ENCODE results near the gene HHATL. TPM values are rescaled to one million over a fixed set of nuclear protein-coding genes. Genes with fewer than 3 reads are reported as not detected.
A peak's percentile ranks its signal among the peaks of the same experiment; 100 is the strongest.

The HHATL gene
- total RNA-seq, 6 donors from 2014 or later, result 0.71 to 1.6 (median 0.98) TPM; not detected in 2

- 89 to 90% methylated on average over 6 to 7 of the region's 9 CpGs for WGBS, 2 donors
- Histone ChIP-seq H3K36me3 (peaks cover 0 to 23% (median 10%) of the 10 kb centered on the region in 4 donors), H3K9me3 (no peaks in the 10 kb centered on the region), H3K4me1 (peaks cover 30 to 36% (median 34%) of the 10 kb centered on the region in 4 donors), H3K27me3 (no peaks in the 10 kb centered on the region), H3K4me3 (no peak overlapping the region), H3K27ac (peak overlapping the region in 1 of 4 donors; percentile 90)
- DNase-seq, result no peak
- TF ChIP-seq POLR2A (IDR thresholded peaks at IDR 0.05) (no peak), CTCF (IDR thresholded peaks at IDR 0.05) (no peak), EP300 (IDR thresholded peaks at IDR 0.05) (no peak), POLR2AphosphoS5 (IDR thresholded peaks at IDR 0.05) (no peak)
- ATAC-seq (ENCODE audit: low FRiP score in 2 of 2), result no peak
Observed at GRCh38 chr3:42656680-42657610, 45.7 kb downstream of the HHATL start.

DNA sequence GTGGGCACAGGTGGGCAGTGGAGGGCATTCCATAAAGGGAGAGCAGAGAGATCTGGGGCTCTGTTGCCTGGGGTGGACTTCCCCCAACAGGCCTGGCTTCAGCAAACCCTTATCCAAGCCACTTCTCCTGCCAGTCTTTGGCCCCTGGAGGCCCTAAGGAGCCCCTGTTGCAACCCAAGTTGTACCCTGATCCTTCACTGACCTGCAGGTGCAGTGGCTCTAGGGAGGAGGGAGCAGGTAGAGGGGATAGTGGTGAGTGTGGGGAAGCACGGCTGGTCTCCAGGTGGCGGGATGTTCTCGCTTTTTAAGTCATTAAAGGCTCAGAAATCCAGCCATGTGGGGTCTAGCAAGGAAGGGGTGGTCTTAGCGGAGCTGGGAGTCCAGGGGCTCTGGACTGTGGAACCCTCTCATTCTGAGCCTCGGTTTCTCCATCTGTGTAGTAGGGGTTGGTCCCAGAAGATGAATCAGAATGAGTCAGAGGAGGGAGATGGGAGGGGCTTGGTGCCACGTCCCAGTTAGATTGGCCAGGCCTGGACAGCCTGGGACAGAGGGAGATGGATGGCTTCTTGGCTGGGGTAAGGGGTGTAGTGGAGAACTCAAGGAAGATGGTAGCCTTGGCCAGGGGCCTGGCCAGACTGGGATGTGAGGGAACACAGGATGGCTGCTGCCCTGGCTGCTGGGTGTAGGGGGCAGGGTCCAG is 46.5 kb downstream of the HHATL start:
- ATAC-seq (ENCODE audit: low FRiP score in 2 of 2) (peak in 1 of 2 donors; percentile 16), DNase-seq (no peak)
- peaks cover 0 to 23% (median 10%) of the 10 kb centered on the region in 4 donors for H3K36me3 ChIP-seq
- H3K4me3 ChIP-seq, result no peak overlapping the region
- 94 to 97% methylated on average over 6 of the region's 6 CpGs for WGBS, 2 donors
- no peaks in the 10 kb centered on the region for H3K27me3 ChIP-seq
- H3K9me3 ChIP-seq, result no peaks in the 10 kb centered on the region
- no peak for TF ChIP-seq EP300 (IDR thresholded peaks at IDR 0.05)
- TF ChIP-seq POLR2AphosphoS5 (IDR thresholded peaks at IDR 0.05), result no peak
- no peak for TF ChIP-seq CTCF (IDR thresholded peaks at IDR 0.05)
- no peak for TF ChIP-seq POLR2A (IDR thresholded peaks at IDR 0.05)
- H3K4me1 ChIP-seq, result peaks cover 33 to 43% (median 39%) of the 10 kb centered on the region in 4 donors
- peak overlapping the region in 3 of 4 donors; percentile 90 to 96 (median 94) for H3K27ac ChIP-seq

GRCh38 chr3:42655331-42655888 is 47.2 kb downstream of the HHATL start:
- DNase-seq (no peak), ATAC-seq (ENCODE audit: low FRiP score in 2 of 2) (no peak)
- no peak for TF ChIP-seq POLR2A (IDR thresholded peaks at IDR 0.05)
- peak overlapping the region; percentile 81 to 96 (median 92) for H3K27ac ChIP-seq
- H3K9me3 ChIP-seq, result no peaks in the 10 kb centered on the region
- no peaks in the 10 kb centered on the region for H3K27me3 ChIP-seq
- H3K4me3 ChIP-seq, result peak overlapping the region; percentile 79 to 85 (median 84)
- peaks cover 33 to 46% (median 39%) of the 10 kb centered on the region in 4 donors for H3K4me1 ChIP-seq
- 33 to 71% methylated on average over 1 to 3 of the region's 4 CpGs for WGBS, 2 donors
- H3K36me3 ChIP-seq, result peaks cover 0 to 23% (median 10%) of the 10 kb centered on the region in 4 donors

DNA sequence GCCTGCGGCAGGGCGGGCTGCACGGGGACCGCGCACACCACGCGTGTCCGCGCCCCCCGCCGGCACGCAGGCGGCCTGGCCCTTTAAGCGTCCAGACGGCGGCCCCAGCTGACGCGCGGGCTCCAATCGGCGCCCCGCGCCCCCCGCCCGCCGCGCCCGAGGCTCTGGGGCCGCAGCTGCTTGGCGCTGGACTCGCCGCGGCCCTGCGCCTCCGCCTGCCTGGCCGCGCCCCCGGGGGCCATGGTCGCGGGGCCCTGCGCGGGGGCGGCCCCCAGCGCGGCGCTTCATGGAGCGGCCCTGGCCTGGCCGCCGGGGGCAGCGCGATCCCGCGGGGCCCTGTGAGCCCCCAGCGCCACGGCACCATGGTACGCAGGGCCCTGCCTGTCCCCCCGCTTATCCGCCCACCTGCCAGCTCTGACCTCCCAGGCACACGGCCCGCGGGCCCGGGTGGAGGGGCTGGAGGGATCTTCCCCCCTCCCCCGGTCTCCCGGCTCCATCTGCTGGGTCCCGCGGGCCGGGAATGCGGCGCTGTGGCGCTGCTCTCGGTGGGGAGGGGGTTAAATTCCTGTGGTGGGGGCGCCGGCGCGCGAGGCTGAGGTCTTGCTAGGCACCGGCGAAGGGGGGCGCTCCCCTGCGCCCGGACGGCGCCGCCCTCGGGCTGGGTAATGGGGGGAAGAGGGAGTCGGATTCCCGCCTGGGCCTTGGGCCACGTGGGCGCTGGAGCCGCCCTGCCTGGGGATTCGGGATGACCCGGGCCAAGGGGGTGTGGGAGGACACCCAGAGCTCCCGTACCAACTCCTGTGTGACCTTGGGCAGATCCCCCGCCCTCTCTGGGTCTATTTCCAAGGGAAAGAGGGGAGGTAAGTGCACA is 48.0 kb downstream of the HHATL start:
- Histone ChIP-seq H3K27me3 (no peaks in the 10 kb centered on the region), H3K36me3 (peaks cover 0 to 17% (median 8%) of the 10 kb centered on the region in 4 donors), H3K27ac (peak overlapping the region; percentile 81 to 96 (median 92)), H3K9me3 (no peaks in the 10 kb centered on the region), H3K4me3 (peak overlapping the region; percentile 79 to 85 (median 84)), H3K4me1 (peaks cover 33 to 48% (median 39%) of the 10 kb centered on the region in 4 donors)
- TF ChIP-seq EP300 (IDR thresholded peaks at IDR 0.05) (no peak), POLR2A (IDR thresholded peaks at IDR 0.05) (peak in 1 of 4 donors; percentile 25), CTCF (IDR thresholded peaks at IDR 0.05) (peak in 1 of 6 experiments; percentile 21), POLR2AphosphoS5 (IDR thresholded peaks at IDR 0.05) (peak; percentile 5 to 21)
- DNase-seq (peak; percentile 56 to 93), ATAC-seq (ENCODE audit: low FRiP score in 2 of 2) (peak; percentile 2 to 76)
- WGBS, 2 donors, result 4% methylated on average over 38 of the region's 94 CpGs; no CpG with 5 or more reads in 1 of the 2 donors
